ENCODE measurements around the gene SDR42E1.

The SDR42E1 gene

DNA sequence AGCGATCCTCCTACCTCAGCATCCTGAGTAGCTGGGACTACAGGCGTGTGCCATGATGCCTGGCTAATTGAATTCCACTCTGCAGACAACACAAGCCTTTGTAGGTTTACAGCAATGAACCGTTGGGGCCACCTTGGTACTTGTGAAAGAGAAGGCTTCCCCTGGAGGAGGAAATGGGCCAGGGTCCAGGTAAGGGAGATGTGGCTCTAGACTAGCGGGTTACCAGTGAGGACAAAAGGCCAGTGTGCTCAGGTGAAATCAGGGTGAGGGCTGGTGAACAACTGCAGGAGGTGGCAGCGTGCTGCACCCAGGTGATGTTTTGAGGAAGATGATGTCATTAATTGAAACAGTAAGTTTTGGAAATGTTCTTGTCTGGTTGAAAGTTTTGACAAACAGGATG is 6.7 kb downstream of the SDR42E1 start:
- no peak overlapping the region for H2AFZ ChIP-seq (ENCODE audit: low read length)
- no peaks in the 10 kb centered on the region for H3K36me3 ChIP-seq (replicated peaks; ENCODE audit: insufficient read depth, low read length)
- H3K9me2 ChIP-seq (replicated peaks; ENCODE audit: insufficient read depth, low read length): no peaks in the 10 kb centered on the region
- no peaks in the 10 kb centered on the region for H3K9me3 ChIP-seq (replicated peaks; ENCODE audit: insufficient read depth, low read length)
- H3K79me2 ChIP-seq (ENCODE audit: low read length): no peaks in the 10 kb centered on the region
- no peak overlapping the region for H3K9ac ChIP-seq (ENCODE audit: low read length)
- no peak for DNase-seq
- no peak overlapping the region for H3K27ac ChIP-seq (ENCODE audit: low read length)
- no peak overlapping the region for H3K4me2 ChIP-seq (ENCODE audit: low read depth, low read length)
- no peaks in the 10 kb centered on the region for H3F3A ChIP-seq (ENCODE audit: insufficient read depth, low read length)
- H4K20me1 ChIP-seq (ENCODE audit: insufficient read depth, low read length): no peaks in the 10 kb centered on the region
- H3K4me1 ChIP-seq (ENCODE audit: low read length): no peaks in the 10 kb centered on the region
- H3K27me3 ChIP-seq (replicated peaks; ENCODE audit: insufficient read depth, low read length): no peaks in the 10 kb centered on the region
- TF ChIP-seq, protein P1, sequence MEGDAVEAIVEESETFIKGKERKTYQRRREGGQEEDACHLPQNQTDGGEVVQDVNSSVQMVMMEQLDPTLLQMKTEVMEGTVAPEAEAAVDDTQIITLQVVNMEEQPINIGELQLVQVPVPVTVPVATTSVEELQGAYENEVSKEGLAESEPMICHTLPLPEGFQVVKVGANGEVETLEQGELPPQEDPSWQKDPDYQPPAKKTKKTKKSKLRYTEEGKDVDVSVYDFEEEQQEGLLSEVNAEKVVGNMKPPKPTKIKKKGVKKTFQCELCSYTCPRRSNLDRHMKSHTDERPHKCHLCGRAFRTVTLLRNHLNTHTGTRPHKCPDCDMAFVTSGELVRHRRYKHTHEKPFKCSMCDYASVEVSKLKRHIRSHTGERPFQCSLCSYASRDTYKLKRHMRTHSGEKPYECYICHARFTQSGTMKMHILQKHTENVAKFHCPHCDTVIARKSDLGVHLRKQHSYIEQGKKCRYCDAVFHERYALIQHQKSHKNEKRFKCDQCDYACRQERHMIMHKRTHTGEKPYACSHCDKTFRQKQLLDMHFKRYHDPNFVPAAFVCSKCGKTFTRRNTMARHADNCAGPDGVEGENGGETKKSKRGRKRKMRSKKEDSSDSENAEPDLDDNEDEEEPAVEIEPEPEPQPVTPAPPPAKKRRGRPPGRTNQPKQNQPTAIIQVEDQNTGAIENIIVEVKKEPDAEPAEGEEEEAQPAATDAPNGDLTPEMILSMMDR (IDR thresholded peaks at IDR 0.05; ENCODE audit: low read length): no peak
- no peak for TF ChIP-seq EZH2 (optimal IDR thresholded peaks at IDR 0.05; ENCODE audit: low read depth, low read length)
- no peak for TF ChIP-seq EZH2phosphoT487 (IDR thresholded peaks at IDR 0.05; ENCODE audit: low read length)
- H3K4me3 ChIP-seq (ENCODE audit: low read length): no peak overlapping the region

DNA sequence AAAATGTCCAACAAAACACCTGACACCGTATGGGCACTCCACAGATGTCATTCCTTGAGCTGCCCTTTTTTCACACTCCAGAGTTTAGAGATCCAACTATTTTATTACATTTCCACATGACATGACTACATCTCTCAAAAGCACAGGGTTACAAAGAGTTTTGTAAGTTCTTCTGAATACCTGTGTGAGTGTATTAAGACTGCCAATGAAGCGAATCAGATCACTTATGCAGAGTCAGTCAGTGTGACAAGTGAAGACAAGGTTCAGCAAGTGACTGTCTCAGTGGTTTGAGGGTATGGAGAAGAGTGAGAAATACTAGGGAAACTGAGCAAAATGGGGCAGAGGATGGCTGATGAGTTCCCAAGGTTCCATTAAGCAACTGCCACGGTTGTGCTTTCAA is 8.4 kb downstream of the SDR42E1 start:
- H3K9me2 ChIP-seq (replicated peaks; ENCODE audit: insufficient read depth, low read length): no peaks in the 10 kb centered on the region
- no peaks in the 10 kb centered on the region for H4K20me1 ChIP-seq (ENCODE audit: insufficient read depth, low read length)
- DNase-seq: no peak
- H3K4me1 ChIP-seq (ENCODE audit: low read length): no peaks in the 10 kb centered on the region
- H3K27me3 ChIP-seq (replicated peaks; ENCODE audit: insufficient read depth, low read length): no peaks in the 10 kb centered on the region
- H3K9me3 ChIP-seq (replicated peaks; ENCODE audit: insufficient read depth, low read length): no peaks in the 10 kb centered on the region
- TF ChIP-seq EZH2phosphoT487 (IDR thresholded peaks at IDR 0.05; ENCODE audit: low read length) (no peak), EZH2 (optimal IDR thresholded peaks at IDR 0.05; ENCODE audit: low read depth, low read length) (no peak)
- TF ChIP-seq, protein P1 (IDR thresholded peaks at IDR 0.05; ENCODE audit: low read length): no peak
- H3K79me2 ChIP-seq (ENCODE audit: low read length): no peaks in the 10 kb centered on the region
- H3F3A ChIP-seq (ENCODE audit: insufficient read depth, low read length): no peaks in the 10 kb centered on the region
- H3K27ac ChIP-seq (ENCODE audit: low read length): no peak overlapping the region
- no peak overlapping the region for H3K4me3 ChIP-seq (ENCODE audit: low read length)
- no peak overlapping the region for H3K9ac ChIP-seq (ENCODE audit: low read length)
- H3K4me2 ChIP-seq (ENCODE audit: low read depth, low read length): no peak overlapping the region
- H2AFZ ChIP-seq (ENCODE audit: low read length): no peak overlapping the region
- H3K36me3 ChIP-seq (replicated peaks; ENCODE audit: insufficient read depth, low read length): no peaks in the 10 kb centered on the region

DNA sequence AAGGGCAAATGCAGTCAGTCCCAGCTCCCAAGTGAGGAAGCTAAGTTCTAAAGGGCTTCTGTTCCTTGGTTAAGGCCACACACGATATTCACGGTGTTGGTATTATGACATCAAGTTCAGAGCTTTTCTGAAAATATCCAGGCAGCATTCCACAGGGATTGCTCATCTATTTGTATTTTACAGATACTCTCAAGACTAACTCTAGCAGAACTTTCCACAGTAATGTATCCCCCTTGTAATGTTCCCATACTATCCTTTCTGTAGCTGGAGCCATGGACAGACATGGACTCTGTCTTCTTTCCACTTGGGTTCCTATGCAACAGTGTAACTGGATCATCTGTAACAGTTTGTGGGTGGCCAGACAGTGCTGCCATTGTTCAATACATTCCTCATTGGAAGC is 13.5 kb downstream of the SDR42E1 start:
- Histone ChIP-seq H3K9me3 (replicated peaks; ENCODE audit: insufficient read depth, low read length) (no peaks in the 10 kb centered on the region), H3F3A (ENCODE audit: insufficient read depth, low read length) (no peaks in the 10 kb centered on the region), H3K36me3 (replicated peaks; ENCODE audit: insufficient read depth, low read length) (no peaks in the 10 kb centered on the region), H3K27ac (ENCODE audit: low read length) (no peak overlapping the region), H3K4me1 (ENCODE audit: low read length) (no peaks in the 10 kb centered on the region), H3K4me3 (ENCODE audit: low read length) (no peak overlapping the region), H2AFZ (ENCODE audit: low read length) (no peak overlapping the region), H3K79me2 (ENCODE audit: low read length) (no peaks in the 10 kb centered on the region), H3K9me2 (replicated peaks; ENCODE audit: insufficient read depth, low read length) (no peaks in the 10 kb centered on the region), H3K9ac (ENCODE audit: low read length) (no peak overlapping the region), H4K20me1 (ENCODE audit: insufficient read depth, low read length) (no peaks in the 10 kb centered on the region), H3K27me3 (replicated peaks; ENCODE audit: insufficient read depth, low read length) (no peaks in the 10 kb centered on the region), H3K4me2 (ENCODE audit: low read depth, low read length) (no peak overlapping the region)
- TF ChIP-seq EZH2phosphoT487 (IDR thresholded peaks at IDR 0.05; ENCODE audit: low read length): no peak
- no peak for DNase-seq

DNA sequence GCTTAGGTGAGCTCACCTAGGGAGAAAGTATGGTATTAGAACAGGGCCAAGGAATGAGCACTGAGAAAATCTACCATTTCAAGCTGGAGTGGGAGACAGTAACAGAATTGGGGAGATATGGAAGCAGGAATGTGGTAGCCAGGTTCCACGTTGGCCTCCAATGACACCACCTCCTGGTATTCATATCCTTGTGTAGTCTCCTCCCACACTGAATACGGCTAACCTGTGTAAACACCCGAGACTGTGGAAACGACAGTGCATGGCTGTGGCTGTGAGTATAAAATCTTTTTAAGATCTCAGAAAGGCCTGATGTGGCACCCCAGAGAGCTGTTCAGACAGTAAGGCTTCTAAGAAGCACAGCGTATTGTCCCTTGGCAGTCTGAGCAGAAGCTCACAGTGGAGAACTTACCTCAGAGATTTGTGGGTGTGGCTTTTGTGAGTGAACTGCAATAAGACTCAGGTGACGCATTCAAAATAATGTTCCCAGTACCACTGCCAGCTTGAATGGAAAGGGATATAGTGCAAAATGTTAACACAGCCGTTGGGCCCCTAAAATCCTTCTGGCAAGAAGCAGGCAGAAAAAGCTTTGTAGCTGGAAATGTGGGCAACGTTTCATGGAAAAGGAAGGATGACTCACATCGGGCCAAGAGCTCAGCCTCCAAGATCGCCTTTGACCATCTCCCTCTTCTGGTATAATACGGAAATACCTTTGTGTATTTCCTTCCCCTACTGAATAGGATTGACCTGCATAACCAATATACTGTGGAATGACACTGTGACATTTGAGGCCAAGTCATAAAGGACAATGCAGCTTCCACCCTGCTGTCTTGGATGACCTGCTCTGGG is 14.4 kb downstream of the SDR42E1 start:
- no peak overlapping the region for H2AFZ ChIP-seq (ENCODE audit: low read length)
- H3K79me2 ChIP-seq (ENCODE audit: low read length): no peaks in the 10 kb centered on the region
- TF ChIP-seq EZH2 (optimal IDR thresholded peaks at IDR 0.05; ENCODE audit: low read depth, low read length) (no peak), EZH2phosphoT487 (IDR thresholded peaks at IDR 0.05; ENCODE audit: low read length) (no peak)
- TF ChIP-seq, protein P1 (IDR thresholded peaks at IDR 0.05; ENCODE audit: low read length): no peak
- no peaks in the 10 kb centered on the region for H3K9me2 ChIP-seq (replicated peaks; ENCODE audit: insufficient read depth, low read length)
- no peak for DNase-seq
- no peaks in the 10 kb centered on the region for H4K20me1 ChIP-seq (ENCODE audit: insufficient read depth, low read length)
- H3F3A ChIP-seq (ENCODE audit: insufficient read depth, low read length): no peaks in the 10 kb centered on the region
- H3K36me3 ChIP-seq (replicated peaks; ENCODE audit: insufficient read depth, low read length): no peaks in the 10 kb centered on the region
- H3K27ac ChIP-seq (ENCODE audit: low read length): no peak overlapping the region
- no peaks in the 10 kb centered on the region for H3K4me1 ChIP-seq (ENCODE audit: low read length)
- H3K4me2 ChIP-seq (ENCODE audit: low read depth, low read length): no peak overlapping the region
- H3K4me3 ChIP-seq (ENCODE audit: low read length): no peak overlapping the region
- no peaks in the 10 kb centered on the region for H3K9me3 ChIP-seq (replicated peaks; ENCODE audit: insufficient read depth, low read length)
- no peak overlapping the region for H3K9ac ChIP-seq (ENCODE audit: low read length)
- H3K27me3 ChIP-seq (replicated peaks; ENCODE audit: insufficient read depth, low read length): no peaks in the 10 kb centered on the region
